GM12878 (cell line): ENCODE data around the gene CD40LG. TPM values are rescaled to one million over a fixed set of nuclear protein-coding genes. Genes with fewer than 3 reads are reported as not detected.

ENCODE experiments used
- ATAC-seq: fragments of 200-7000 bp; cut with Tn5 transposase; 3 replicates; pipeline ENCODE4 v1.9.1; 2020; ENCODE audit warnings: mild to moderate bottlenecking, moderate library complexity
- BruUV-seq: library from RNA; stranded (reverse); fragments of 400-500 nt; replicated peaks from 2 replicates; lab custom pipeline; 2021; lab: Mats Ljungman, UMichigan
- CTCF ChIA-PET: fragments of 300-600 bp; sonication (Branson Sonifier 250); formaldehyde crosslinking; extraction: SDS; loops from one replicate; lab custom pipeline; 2021; ENCODE audit warnings: inconsistent platforms; lab: Yijun Ruan, JAX
- POLR2A ChIA-PET: fragments of 350-600 bp; formaldehyde crosslinking; extraction: SDS; loops from one replicate; lab custom pipeline; 2021; ENCODE audit warnings: inconsistent platforms; lab: Charles Lee
- RAD21 ChIA-PET: fragments of 300-600 bp; sonication (Branson Sonifier 250); formaldehyde crosslinking; loops from one replicate; lab custom pipeline; 2023; ENCODE audit warnings: antibody characterized with exemption; ENCODE audit not compliant: unreplicated experiment; lab: Charles Lee
- SMC1A ChIA-PET: fragments of 300-600 bp; sonication (Branson Sonifier 250); formaldehyde crosslinking; loops from one replicate; lab custom pipeline; 2023; ENCODE audit not compliant: unreplicated experiment, uncharacterized antibody; lab: Charles Lee
- DNase-seq: peaks from one replicate; pipeline ENCODE4 v3.0.0-alpha.2; 2011; ENCODE audit warnings: low read depth, low spot score
- FAIRE-seq: peaks from 3 replicates; lab custom pipeline; 2011; peaks lifted over from hg19 to GRCh38; lab: Jason Lieb, UNC
- H2AFZ ChIP-seq: 2 replicates; pipeline ENCODE4 v1.6.0; 2011; ENCODE audit warnings: low read depth, low read length, control low read depth; ENCODE audit not compliant: control insufficient read depth
- H3K27ac ChIP-seq: 2 replicates; pipeline ENCODE4 v1.5.1; 2011; ENCODE audit warnings: control low read depth; ENCODE audit not compliant: control insufficient read depth, insufficient read depth
- H3K27me3 ChIP-seq, 2 experiments: replicated peaks in 1 of 2; 2 replicates each; pipeline versions ENCODE4 v1.6.0 to v1.6.1; 2011; ENCODE audit warnings: low read length in 1 of 2; ENCODE audit not compliant: control insufficient read depth in 2 of 2, insufficient read depth in 2 of 2
- H3K36me3 ChIP-seq, 2 experiments: 2 replicates each; pipeline ENCODE4 v1.5.1; 2011; ENCODE audit warnings: low read length in 1 of 2; ENCODE audit not compliant: control insufficient read depth in 2 of 2, insufficient read depth in 2 of 2
- H3K4me1 ChIP-seq: 2 replicates; pipeline ENCODE4 v1.6.1; 2011; ENCODE audit warnings: mild to moderate bottlenecking, low read length, moderate library complexity, mixed read lengths; ENCODE audit not compliant: control insufficient read depth, insufficient read depth
- H3K4me2 ChIP-seq: 2 replicates; pipeline ENCODE4 v1.6.0; 2011; ENCODE audit warnings: control low read depth; ENCODE audit not compliant: control insufficient read depth, insufficient read depth
- H3K4me3 ChIP-seq: fragments of 200-600 bp; sonication (generic); 2 replicates; pipeline ENCODE4 v1.5.1; 2016
- H3K79me2 ChIP-seq: 2 replicates; pipeline ENCODE4 v1.6.0; 2011; ENCODE audit warnings: low read length; ENCODE audit not compliant: control insufficient read depth, insufficient read depth
- H3K9ac ChIP-seq: 2 replicates; pipeline ENCODE4 v1.8.0; 2011; ENCODE audit warnings: low read length, control low read depth, mixed read lengths; ENCODE audit not compliant: control insufficient read depth, insufficient read depth
- H3K9me3 ChIP-seq: replicated peaks from 3 replicates; pipeline ENCODE4 v1.5.1; 2011; ENCODE audit warnings: mild to moderate bottlenecking, low read length; ENCODE audit not compliant: control insufficient read depth, insufficient read depth
- H4K20me1 ChIP-seq: 2 replicates; pipeline ENCODE4 v1.6.0; 2011; ENCODE audit not compliant: control insufficient read depth, insufficient read depth
- ASH2L ChIP-seq: fragments of 300-600, 200-600 bp; sonication (generic); IDR thresholded peaks from 2 replicates; pipeline ENCODE4 v1.6.1; 2017; ENCODE audit warnings: low read depth, mild to moderate bottlenecking, borderline replicate concordance
- ATF3 ChIP-seq: IDR thresholded peaks from 2 replicates; pipeline ENCODE4 v1.6.1; 2011; ENCODE audit warnings: low read depth, mild to moderate bottlenecking, low read length, moderate library complexity, borderline replicate concordance; ENCODE audit errors: extremely low read depth
- BRCA1 ChIP-seq: IDR thresholded peaks from 2 replicates; pipeline ENCODE4 v1.6.1; 2011; ENCODE audit warnings: low read depth, low read length, improper control_type of control experiment
- E2F8 ChIP-seq: fragments of 450-650 bp; IDR thresholded peaks from 2 replicates; pipeline ENCODE4 v1.6.1; 2018; ENCODE audit warnings: mild to moderate bottlenecking, low read depth, moderate library complexity; ENCODE audit not compliant: partially characterized antibody
- FOXK2 ChIP-seq: fragments of 450-650 bp; IDR thresholded peaks from 2 replicates; pipeline ENCODE4 v1.6.1; 2017; ENCODE audit warnings: mild to moderate bottlenecking, moderate library complexity
- HDAC6 ChIP-seq: fragments of 200-600 bp; sonication (generic); IDR thresholded peaks from one replicate; pipeline ENCODE4 v1.8.0; 2017; ENCODE audit warnings: antibody characterized with exemption; ENCODE audit not compliant: unreplicated experiment
- IRF3 ChIP-seq: fragments of 450-650 bp; IDR thresholded peaks from 2 replicates; pipeline ENCODE4 v1.6.1; 2014; ENCODE audit warnings: mild to moderate bottlenecking
- IRF4 ChIP-seq: IDR thresholded peaks from 2 replicates; pipeline ENCODE4 v1.6.1; 2011; ENCODE audit warnings: low read depth, low read length
- PAX8 ChIP-seq: fragments of 450-650 bp; IDR thresholded peaks from 2 replicates; pipeline ENCODE4 v1.6.1; 2017; ENCODE audit warnings: mild to moderate bottlenecking, moderate library complexity
- RAD51 ChIP-seq: fragments of 450-650 bp; IDR thresholded peaks from 2 replicates; pipeline ENCODE4 v1.6.1; 2016; ENCODE audit warnings: moderate library complexity, mild to moderate bottlenecking, inconsistent platforms
- RB1 ChIP-seq: fragments of 450-650 bp; formaldehyde crosslinking; IDR thresholded peaks from 2 replicates; pipeline ENCODE4 v1.6.1; 2017; ENCODE audit warnings: mild to moderate bottlenecking, borderline replicate concordance
- RFX5 ChIP-seq: IDR thresholded peaks from 2 replicates; pipeline ENCODE4 v1.6.1; 2011; ENCODE audit warnings: low read depth, low read length, improper control_type of control experiment
- SMC3 ChIP-seq: IDR thresholded peaks from 2 replicates; pipeline ENCODE4 v1.6.1; 2011; ENCODE audit warnings: low read length, improper control_type of control experiment, borderline replicate concordance
- TARDBP ChIP-seq: IDR thresholded peaks from 2 replicates; pipeline ENCODE4 v1.6.1; 2016; ENCODE audit warnings: borderline replicate concordance
- TCF7 ChIP-seq: IDR thresholded peaks from 2 replicates; pipeline ENCODE4 v1.6.1; 2014; ENCODE audit warnings: antibody characterized with exemption, borderline replicate concordance
- USF1 ChIP-seq: IDR thresholded peaks from 2 replicates; pipeline ENCODE4 v1.6.1; 2011; ENCODE audit warnings: borderline replicate concordance, low read depth, mild to moderate bottlenecking, moderate library complexity, mixed read lengths, low read length; ENCODE audit not compliant: insufficient read depth; ENCODE audit errors: extremely low read length
- USF2 ChIP-seq: IDR thresholded peaks from 2 replicates; pipeline ENCODE4 v1.6.1; 2011; ENCODE audit warnings: low read depth, low read length, improper control_type of control experiment, borderline replicate concordance
- ZNF24 ChIP-seq: fragments of 450-650 bp; IDR thresholded peaks from 2 replicates; pipeline ENCODE4 v1.6.1; 2017; ENCODE audit warnings: antibody characterized with exemption, mild to moderate bottlenecking
- WGBS: methylation state at CpG from one replicate; pipeline ENCODE4 v1.1.6; 2016; ENCODE audit warnings: low lambda C conversion rate; ENCODE audit not compliant: insufficient replicate concordance, insufficient coverage; ENCODE audit errors: missing lambda C conversion rate; 5-methylcytosine and 5-hydroxymethylcytosine counted together
- in situ Hi-C: fragments of 300-500 bp; cut with MboI; formaldehyde crosslinking; loops from 9 replicates; pipeline ENCODE4 v1.14.3; 2018; ENCODE audit warnings: mixed read lengths
- intact Hi-C: fragments of 100-400 bp; cut with micrococcal nuclease; formaldehyde crosslinking; loops from one replicate; pipeline ENCODE4 v1.14.2; 2022; ENCODE audit not compliant: unreplicated experiment
- polyA plus RNA-seq, 11 experiments: library from polyadenylated mRNA; depleted of rRNA in 4 of 11; unstranded in 6 of 11; stranded (reverse) in 5 of 11; fragments of >200 nt; fragmentation: Nextera tagmentation in 4 of 11; fragmentation: Illumina TruSeq in 1 of 11; extraction: Ambion mirVana in 4 of 11; extraction: Trizol in 1 of 11; gene quantifications; 1 replicate in 1 of 11; 2 replicates in 10 of 11; pipeline versions ENCODE4 v1.2.1 to v1.2.3, GENCODE V29; 2011 to 2016; ENCODE audit warnings: inconsistent platforms in 2 of 11, missing spikeins in 2 of 11, low read depth in 1 of 11
- total RNA-seq, 4 experiments: library from RNA; depleted of rRNA in 3 of 4; stranded (reverse); fragments of >200 nt in 3 of 4; fragmentation: Illumina TruSeq in 1 of 4; extraction: Trizol in 1 of 4; gene quantifications; 2 replicates each; pipeline versions ENCODE4 v1.2.1 to v1.2.3, GENCODE V29; 2013 to 2021

The CD40LG gene
- total and polyA plus RNA-seq, 10 of the 15 experiments (the other 5 are each of a cell fraction or from before 2014, with no cell fraction given): 0.04 to 0.21 (median 0.11) TPM; not detected in 6

- SMC1A ChIA-PET: interaction anchor here (1.3 to 2.8 kb wide), 2 partner anchors 10 to 18 kb away, joined by 4 to 11 read pairs; no protein-coding TSS in a partner anchor
- WGBS: 44% methylated on average over 3 of the region's 3 CpGs
- no peak overlapping the region for H2AFZ ChIP-seq
- intact Hi-C loops (loop anchor here (5.0 kb wide), 2 partner anchors 44 to 94 kb away; no protein-coding TSS in a partner anchor), in situ Hi-C loops (no loop called here)
- no peaks in the 10 kb centered on the region for H4K20me1 ChIP-seq
- peaks cover 43% of the 10 kb centered on the region for H3K4me1 ChIP-seq
- no peak overlapping the region for H3K9ac ChIP-seq
- H3K9me3 ChIP-seq: no peaks in the 10 kb centered on the region
- no TSS peak for BruUV-seq
- no peaks in the 10 kb centered on the region for H3K79me2 ChIP-seq
- CTCF ChIA-PET: interaction anchor here (0.6 to 1.1 kb wide), 4 partner anchors 46 to 196 kb away, joined by 3 to 4 read pairs (median 3); no protein-coding TSS in a partner anchor
- H3K36me3 ChIP-seq: no peaks in the 10 kb centered on the region
- ATAC-seq (peak; percentile 41), DNase-seq (no peak), FAIRE-seq (no peak)
- RAD21 ChIA-PET: no interaction called here
- H3K4me3 ChIP-seq: no peak overlapping the region
- no peaks in the 10 kb centered on the region for H3K27me3 ChIP-seq
- POLR2A ChIA-PET: interaction anchor here (1.2 kb wide), 1 partner anchor 89 kb away, joined by 3 read pairs; no protein-coding TSS in a partner anchor
- H3K4me2 ChIP-seq: 0 out of 2 replicates have a peak overlapping the region, but pooled peaks have one; percentile 7
- H3K27ac ChIP-seq: peak overlapping the region; percentile 1; the same call in 1 of the 2 replicates
- no peak for TF ChIP-seq USF2
- TF ChIP-seq HDAC6: no peak
- TF ChIP-seq FOXK2: no peak
- no peak for TF ChIP-seq ASH2L
- TF ChIP-seq IRF3: no peak
- no peak for TF ChIP-seq ZNF24
- no peak for TF ChIP-seq TARDBP
- no peak for TF ChIP-seq RFX5
- no peak for TF ChIP-seq E2F8
- no peak for TF ChIP-seq RB1
- TF ChIP-seq USF1: no peak
- TF ChIP-seq RAD51: no peak
- TF ChIP-seq ATF3: no peak
- TF ChIP-seq BRCA1: no peak
- TF ChIP-seq PAX8: no peak
- TF ChIP-seq SMC3: no peak
- no peak for TF ChIP-seq TCF7
- peak; percentile 76; the same call in 1 of the 2 replicates for TF ChIP-seq IRF4
Observed at GRCh38 chrX:136671006-136671610, 23.1 kb downstream of the CD40LG start.
